Measurements from ENCODE around the gene HECTD2.

The HECTD2 gene

DNA sequence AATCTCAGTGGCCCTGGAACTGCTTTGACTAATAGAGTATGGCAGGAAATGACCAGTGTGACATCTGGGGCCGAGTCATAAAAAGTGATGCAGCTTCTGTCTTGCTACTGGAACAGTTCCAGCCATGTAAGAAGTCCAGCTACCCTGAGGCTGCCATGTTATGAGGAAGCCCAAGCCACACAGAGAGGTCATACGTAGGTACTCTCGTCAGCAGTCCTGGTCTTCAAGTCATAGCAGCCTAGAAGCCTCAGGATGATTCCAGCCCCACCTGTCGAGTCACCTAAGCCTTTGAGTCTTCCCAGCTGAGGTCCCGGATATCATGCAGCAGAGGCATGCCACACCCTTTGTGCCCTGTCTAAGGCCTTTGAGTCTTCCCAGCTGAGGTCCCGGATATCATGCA lies 130.6 kb downstream of the HECTD2 start:
- peak; percentile 45 for DNase-seq

DNA sequence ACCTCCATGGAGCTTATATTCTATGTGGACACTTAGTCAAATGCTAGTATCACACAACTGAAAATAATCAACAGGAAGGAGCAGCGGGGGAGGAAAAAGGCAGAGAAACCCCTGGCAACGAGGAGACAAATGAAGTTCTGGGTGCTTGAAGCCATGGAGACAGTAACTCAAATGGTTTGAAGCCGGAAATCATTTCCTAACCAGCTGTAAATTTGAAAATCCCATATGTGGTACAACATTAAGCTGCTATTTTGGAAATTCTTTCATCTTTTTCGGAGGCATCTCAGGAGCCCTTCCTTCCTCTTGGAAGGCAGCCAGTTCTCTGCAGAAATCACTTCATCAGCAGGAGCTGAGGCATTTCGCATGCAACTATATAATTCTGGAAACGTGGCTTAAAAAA lies 131.3 kb downstream of the HECTD2 start:
- DNase-seq, result peak; percentile 90

DNA sequence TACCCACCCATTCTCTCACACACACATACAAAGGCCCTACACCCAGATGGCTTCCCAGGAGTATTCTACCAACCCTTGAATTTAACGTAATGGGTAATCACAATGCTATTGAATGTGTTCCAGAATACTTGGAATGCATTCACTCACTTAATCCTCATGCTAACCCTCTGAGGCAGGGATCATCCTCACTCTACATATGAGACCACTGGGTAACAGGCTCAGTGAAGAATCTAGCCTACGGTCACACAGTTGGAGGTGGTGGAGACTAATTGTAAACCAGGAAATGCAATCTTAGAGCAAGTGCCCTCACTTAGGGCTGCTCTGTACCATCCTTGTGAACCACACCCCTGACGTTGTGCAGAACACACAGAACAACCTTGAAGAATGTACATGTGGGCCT lies 135.2 kb downstream of the HECTD2 start:
- DNase-seq, result no peak

DNA sequence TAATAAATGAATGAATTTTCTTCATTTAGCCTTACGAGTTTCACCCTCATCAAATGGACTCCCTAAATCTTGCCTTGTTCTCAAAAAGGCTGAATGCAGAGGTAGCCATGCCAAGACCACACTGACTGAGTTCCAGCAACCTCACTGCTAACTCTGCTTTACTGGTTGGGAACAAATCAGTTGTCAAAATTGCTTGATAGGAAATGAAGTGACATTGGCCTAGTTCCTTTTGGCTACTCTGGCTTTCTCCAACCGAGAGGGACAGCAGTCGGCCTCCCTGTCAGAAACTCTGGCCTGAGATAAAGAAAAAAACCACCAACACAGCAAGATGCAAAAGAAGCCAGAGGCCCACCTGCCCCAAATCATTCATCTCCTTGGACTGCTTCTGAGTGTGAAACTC lies 135.7 kb downstream of the HECTD2 start:
- DNase-seq, result no peak

DNA sequence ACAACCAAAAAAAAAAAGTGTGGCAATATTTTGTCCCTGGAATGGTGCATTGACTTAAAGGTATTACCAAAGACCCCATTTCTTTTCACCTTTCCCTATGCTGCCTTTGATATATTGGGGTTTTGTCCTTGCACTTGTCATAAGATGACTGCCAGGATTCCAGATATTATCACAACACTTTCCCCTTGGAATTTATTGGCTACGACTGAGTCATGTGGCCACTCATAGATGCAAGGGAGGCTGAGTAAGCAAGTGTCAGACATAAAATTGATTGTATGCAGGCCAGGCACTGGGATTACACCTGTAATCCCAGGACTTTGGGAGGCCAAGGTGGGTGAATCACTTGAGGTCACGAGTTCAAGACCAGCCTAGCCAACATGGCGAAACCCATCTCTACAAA lies 139.1 kb downstream of the HECTD2 start:
- no peak for DNase-seq

DNA sequence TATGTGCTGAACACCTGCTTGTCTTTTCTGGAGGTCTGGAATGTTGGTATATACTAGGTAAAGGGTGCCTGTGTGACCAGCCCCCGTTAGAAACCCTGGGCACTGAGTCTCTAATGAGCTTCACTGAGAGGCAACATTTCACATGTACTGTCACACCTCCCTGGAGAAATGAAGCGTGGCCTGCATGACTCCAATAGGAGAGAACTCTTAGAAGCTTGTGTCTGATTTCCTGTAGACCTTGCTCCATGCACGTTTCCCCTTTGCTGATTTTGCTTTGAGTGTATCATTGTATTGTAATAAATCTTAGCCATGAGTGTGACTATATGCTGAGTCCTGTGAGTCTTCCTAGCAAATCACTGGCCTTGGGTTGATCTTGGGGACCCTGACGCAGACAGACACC lies 139.9 kb downstream of the HECTD2 start:
- no peak for DNase-seq

DNA sequence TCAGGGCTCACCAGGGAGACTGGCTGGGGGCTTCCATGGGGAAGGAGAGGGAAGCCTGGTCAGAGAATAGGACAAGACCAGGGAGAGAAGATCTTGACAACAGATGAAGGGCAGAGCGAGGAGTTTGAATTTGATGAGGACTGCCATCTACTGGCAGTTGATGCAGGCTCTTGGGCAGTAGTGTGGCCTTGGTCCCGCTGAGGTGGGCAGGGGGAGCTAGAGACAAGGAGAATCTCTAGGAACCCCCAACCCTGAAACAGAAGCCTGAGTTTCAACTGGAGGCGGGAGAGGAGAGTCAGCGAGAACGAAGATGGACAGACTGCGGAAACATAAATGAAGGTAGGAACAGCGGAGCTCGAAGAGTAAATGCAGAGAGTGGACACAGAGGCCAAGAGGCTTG lies 141.7 kb downstream of the HECTD2 start:
- DNase-seq, result peak; percentile 72

DNA sequence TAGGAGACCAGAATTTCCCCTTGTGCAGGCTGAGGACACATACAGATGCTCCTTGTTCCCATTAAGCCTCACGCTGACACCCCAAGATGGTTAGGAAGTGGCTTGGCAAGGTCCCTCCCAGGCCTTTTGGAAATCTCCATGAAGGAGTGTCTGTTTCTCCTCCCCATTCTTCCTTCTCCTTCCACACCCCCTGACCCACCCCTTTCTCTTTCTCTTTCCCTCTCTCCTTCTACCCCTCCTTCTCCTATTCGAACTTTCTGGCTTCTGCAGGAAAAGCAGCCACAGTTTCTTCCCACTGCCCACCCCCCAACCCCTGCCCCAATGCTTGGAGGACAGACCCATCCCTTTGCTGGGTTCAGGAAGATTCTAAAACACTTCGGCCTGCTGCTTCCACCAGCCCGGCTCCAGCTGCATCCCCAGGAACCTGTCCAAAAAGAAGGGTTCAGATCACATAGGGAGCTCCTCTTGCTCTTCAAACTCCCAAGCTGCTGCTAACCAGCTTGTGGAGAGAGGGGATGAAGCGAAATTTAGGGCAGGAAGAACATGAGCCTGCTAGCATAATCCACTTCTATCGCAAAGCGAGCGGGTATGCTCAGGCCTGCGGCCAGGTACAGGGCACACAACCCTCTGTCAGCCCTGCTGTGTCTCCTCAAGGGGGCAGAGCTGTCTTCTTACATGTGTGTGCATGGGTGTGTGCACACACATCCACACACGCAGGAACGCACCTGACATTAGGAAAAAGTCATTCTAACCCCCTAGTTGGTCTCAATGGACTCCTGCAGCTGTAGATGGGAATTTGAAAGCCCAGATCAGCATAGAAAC lies 142.3 kb downstream of the HECTD2 start:
- no peak for DNase-seq

DNA sequence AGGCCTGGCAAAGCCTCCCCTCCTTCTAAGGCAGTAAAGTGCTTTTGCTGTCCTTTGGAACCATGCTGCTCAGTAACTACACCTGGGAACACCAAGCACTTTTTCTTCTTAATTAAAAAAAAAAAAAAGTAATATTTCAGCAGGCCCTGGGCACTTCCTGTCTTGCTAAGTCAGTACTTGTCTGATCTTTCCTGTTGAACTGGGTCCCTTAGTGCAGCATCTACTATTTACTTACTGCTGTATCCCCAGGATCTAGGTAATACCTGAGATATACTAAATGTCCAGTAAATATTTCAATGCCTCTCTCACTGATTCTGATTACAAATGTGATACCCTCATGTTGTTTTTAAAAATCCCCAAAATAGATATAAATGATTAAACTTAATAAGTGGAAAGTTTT lies 145.3 kb downstream of the HECTD2 start:
- no peak for DNase-seq

DNA sequence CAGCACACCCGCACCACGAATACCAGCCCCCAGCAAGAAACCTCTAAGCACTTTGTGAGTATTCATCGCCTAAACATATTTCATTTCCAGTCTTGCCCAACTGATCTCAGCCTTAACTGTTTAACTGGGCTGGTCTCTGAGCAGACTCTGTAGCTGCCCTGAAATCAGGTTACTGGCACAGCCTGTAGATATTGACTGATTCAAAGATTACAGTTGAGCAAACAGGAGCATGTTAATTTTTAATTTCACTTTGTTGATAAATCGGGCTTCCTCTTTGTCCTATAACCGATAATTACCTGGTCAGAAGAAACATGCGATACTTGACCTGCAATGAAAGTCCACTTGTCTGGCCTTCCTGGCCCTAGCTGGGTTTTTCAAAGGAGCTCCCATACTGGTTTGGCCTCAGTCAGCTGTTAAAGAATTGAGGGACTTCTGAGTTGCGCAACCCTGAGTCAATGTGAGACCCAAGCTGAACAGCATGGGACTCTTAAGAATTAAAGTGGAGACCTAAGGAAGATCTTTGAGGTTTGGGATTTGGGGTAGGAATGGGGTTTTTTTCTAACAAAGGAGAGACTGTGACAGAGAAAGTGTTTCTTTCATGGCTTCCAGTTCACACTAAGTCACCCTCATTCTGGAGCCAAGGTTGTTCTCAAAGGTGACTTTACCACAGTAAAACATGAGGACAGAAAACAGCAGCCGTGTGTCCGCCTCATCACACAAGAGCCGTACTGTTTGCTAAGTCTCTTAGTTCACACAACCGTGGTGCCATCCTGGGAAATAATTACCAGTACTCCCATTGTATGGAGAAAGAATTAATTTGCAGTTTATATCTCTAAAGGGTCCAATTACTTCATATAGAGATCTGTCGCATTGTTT lies 146.8 kb downstream of the HECTD2 start:
- peak; percentile 30 for DNase-seq

DNA sequence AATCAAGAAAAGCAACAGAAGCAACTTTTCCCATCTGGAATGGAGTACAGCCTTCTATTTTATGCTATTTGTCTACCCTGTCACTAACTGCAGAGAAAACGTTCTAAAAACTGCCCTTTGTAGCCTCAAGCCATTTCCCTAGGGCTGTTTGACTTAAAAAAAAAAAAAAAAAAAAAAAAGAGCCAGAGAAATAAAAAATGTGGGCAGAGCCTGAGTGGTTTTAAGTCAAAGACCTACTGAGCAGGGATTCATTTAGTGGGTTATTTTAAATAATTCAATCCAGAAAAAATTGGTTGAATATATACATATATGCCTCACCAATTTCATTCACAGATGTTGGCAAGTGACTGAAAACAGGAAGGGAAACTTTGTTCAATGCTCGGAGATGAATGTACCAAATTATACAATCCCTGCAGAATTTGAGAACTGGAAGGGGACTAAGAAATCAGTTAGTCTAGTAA lies 147.5 kb downstream of the HECTD2 start:
- peak; percentile 55 for DNase-seq

DNA sequence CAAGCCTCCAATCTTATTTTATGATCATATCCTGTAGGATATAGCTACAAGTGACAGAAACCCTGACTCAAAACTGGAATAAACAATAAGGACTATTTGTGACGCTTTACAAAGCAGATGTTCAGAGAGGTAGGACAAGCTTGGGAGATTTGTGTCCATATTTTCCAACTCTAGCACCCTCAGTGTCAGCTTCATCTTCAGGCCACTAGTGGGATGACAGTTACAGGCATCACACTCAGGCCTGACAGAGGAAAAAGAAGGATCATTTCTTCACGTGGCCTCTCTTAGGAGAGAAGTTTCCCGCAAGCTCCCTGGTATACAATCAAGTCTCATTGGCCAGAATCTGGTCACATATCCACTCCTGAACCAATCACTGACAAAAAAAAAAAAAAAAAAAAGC lies 148.3 kb downstream of the HECTD2 start:
- DNase-seq, result no peak

DNA sequence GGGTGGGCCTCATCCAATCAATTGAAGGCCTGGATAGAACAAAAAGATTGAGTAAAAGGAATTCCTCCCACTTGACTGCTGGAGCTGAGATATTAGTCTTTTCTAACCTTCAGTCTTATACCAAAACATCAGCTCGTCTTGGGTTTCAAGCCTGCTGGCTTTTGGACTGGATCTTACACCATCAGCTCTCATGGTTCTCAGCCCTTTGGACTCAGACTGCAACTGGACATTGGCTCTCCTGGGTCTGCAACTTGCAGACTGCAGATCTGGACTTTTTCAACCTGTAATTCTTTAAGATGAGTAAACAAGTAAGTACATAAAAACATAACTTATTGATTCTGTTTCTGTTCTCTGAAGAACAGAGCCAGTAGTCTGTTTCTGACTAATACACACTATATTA lies 149.0 kb downstream of the HECTD2 start:
- no peak for DNase-seq

DNA sequence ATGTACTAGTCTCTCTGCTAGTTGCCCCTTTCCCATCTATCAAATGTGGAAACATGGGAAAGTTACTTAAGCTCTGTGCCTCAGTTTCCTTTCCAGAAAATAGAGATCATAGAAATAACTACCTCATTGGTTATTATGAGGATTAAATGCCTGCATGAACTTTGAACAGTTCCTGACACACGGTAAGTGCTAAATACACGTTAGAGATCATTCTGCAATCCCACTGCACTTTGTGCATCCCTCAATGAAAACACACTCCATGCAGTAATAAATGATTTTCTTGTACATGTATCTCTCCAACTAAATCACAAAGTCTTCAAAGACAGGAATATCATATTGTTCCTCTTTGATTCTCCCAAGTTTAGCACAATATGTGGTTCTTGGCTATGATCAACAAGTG lies 149.6 kb downstream of the HECTD2 start:
- DNase-seq, result no peak

DNA sequence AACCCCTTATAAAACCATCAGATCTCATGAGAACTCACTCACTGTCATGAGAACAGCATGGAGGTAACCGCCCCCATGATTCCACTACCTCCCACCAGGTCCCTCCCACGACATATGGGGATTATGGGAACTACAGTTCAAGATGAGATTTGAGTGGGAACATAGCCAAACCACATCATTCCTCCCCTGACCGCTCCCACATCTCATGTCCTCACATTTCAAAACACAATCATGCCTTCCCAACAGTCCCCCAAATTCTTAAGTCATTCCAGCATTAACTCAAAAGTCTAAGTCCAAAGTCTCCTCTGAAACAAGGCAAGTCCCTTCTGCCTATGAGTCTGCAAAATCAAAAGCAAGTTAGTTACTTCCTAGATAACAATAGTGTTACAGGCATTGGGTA lies 150.7 kb downstream of the HECTD2 start:
- peak; percentile 93 for DNase-seq

DNA sequence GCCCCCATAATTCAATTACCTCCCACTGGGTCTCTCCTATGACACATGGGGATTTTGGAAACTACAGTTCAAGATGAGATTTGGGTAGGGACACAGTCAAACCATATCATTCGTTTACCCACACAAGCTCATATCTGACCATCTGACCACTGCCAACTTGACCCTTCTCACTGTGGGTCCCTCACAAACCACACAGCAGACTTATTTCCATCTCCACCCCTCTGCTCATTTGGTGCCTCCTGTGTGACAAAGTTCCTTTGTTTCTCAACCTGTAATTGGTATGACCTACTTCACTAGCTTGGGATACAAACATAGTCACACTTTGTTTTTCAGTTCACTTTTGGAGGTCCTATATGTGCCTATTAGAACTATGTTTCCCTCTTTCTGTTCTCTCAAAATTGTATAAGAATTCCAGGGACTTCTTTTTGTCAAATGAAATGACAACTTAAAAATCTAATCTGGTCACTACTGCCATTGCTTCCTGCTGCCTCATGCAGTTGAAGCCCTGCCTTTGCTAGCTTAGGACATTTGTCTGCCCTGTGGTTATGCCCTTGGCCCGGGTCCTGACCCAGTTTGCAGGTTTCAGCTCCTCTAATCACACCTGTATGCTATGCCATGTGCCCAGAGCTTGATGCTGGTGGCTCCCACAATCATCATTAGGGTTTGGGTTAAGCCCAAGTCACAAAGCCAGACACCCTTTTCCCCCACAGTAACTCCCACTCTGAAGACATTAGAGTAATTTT lies 152.9 kb downstream of the HECTD2 start:
- no peak for DNase-seq

DNA sequence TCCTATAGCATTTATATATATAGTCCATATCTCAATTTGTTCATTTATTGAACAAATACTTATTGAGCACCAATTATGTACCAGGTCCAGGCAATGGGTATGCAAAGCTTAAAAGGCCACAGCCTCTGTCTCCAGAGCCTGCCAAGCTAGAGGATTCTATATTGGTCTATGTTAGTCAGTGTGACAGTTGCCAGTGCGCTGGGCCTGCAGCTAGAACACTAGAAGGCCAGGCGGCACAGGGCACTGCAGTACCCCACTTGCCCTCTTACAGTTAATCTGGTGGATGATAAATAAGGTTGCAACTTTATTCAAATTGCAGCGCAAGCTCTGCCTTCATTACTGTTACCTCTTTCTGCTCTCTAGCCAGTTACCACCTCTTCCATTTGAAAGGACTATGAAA lies 153.9 kb downstream of the HECTD2 start:
- DNase-seq, result no peak
